Activated CD8-positive, alpha-beta T cell treated with anti-CD3 and anti-CD28 coated beads for 36 hours (primary cell): Measurements from ENCODE around the gene RNASE1. TPM values are rescaled to one million over a fixed set of nuclear protein-coding genes. Genes with fewer than 3 reads are reported as not detected.

Experiments
- ATAC-seq: fragments of 200-7000 bp; cut with Tn5 transposase; one replicate; pipeline ENCODE4 v1.10.0; 2021; ENCODE audit warnings: mild to moderate bottlenecking, moderate library complexity
- CTCF ChIA-PET: fragments of 350-600 bp; sonication (Branson Sonifier 250); formaldehyde crosslinking; loops from one replicate; lab custom pipeline; 2021; ENCODE audit warnings: antibody characterized with exemption; lab: Charles Lee
- POLR2A ChIA-PET: fragments of 350-600 bp; sonication (Branson Sonifier 250); formaldehyde crosslinking; loops from one replicate; lab custom pipeline; 2021; ENCODE audit warnings: antibody characterized with exemption; lab: Charles Lee
- DNase-seq: peaks from one replicate; pipeline ENCODE4 v3.0.0-alpha.2; 2020
- H3K27ac Mint-ChIP-seq: one replicate; pipeline ENCODE4 v1.8.0; 2021; ENCODE audit warnings: mild to moderate bottlenecking, mixed read lengths
- H3K27me3 Mint-ChIP-seq: one replicate; pipeline ENCODE4 v1.8.0; 2021; ENCODE audit warnings: mixed read lengths
- H3K36me3 Mint-ChIP-seq: one replicate; pipeline ENCODE4 v1.8.0; 2021; ENCODE audit warnings: low read depth, mixed read lengths
- H3K4me1 Mint-ChIP-seq: one replicate; pipeline ENCODE4 v1.8.0; 2021; ENCODE audit warnings: low read depth, mixed read lengths
- H3K4me3 Mint-ChIP-seq: one replicate; pipeline ENCODE4 v1.8.0; 2021; ENCODE audit warnings: mild to moderate bottlenecking, moderate library complexity, mixed read lengths
- H3K9me3 Mint-ChIP-seq: one replicate; pipeline ENCODE4 v1.8.0; 2021; ENCODE audit warnings: mixed read lengths
- intact Hi-C: fragments of 100-400 bp; cut with micrococcal nuclease; formaldehyde crosslinking; loops from one replicate; pipeline ENCODE4 v1.10.0; 2022
- total RNA-seq, 2 experiments: library from RNA; stranded (reverse); gene quantifications; one replicate each; pipeline ENCODE4 v1.2.3, GENCODE V29; 2021
- TF ChIP-seq, protein P1 (sequence below): fragments of 200-600 bp; IDR thresholded peaks from one replicate; pipeline ENCODE4 v1.8.0; 2022; ENCODE audit warnings: antibody characterized with exemption, mild to moderate bottlenecking

The RNASE1 gene
- not detected for total RNA-seq

DNA sequence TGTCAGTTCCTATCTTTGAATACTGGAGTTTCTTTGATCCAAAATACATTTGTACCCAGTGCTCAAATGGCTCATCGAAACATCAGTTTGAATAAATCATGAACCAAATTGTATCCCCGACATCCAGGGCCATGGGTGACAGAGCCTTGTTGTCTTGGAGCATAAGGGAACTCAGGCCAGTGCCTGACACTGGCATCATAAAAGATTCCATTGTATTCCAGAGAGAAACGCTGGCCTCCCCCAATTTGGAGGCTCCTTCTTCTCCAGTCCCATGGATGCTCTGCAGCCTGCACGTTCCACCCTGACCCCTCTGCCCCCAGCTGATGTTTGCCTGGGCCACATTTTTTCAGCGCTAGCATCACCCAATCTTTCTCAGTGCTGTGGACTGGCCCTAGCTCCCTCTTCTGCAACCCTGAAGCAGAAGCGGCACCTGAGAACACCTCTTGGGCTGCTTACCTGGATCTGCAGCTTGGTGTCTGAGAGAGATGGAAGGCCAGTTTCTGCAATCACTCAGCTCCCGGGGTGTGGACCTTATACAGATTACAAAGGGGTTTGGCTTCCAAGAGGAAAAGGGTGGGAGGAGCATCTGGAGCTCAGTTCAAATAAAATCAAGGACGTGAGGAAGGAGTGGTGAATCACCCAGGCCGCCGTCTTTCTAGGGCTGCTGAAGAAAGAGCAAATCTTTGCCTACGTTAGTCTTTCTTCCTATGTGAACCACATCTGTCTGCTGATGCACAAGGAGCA, at the start of gene RNASE1:
Gene RNASE1, minus strand, starts transcription at position 504 of the 744 bp plus-strand sequence. CDS start 776 bp downstream, outside the sequence.
- POLR2A ChIA-PET, result no interaction called here
- intact Hi-C loops, result no loop called here
- CTCF ChIA-PET, result interaction anchor here (0.9 kb wide), 1 partner anchor 44 kb away, joined by 3 read pairs; no protein-coding TSS in a partner anchor
- no peak within 1 kb of the TSS for H3K27ac Mint-ChIP-seq
- H3K27me3 Mint-ChIP-seq, result peaks cover 2% of the 10 kb centered on the region
- no peak for ATAC-seq
- H3K9me3 Mint-ChIP-seq, result no peaks in the 10 kb centered on the region
- no peak for DNase-seq
- H3K36me3 Mint-ChIP-seq, result no peaks in the 10 kb centered on the region
- TF ChIP-seq, protein P1, sequence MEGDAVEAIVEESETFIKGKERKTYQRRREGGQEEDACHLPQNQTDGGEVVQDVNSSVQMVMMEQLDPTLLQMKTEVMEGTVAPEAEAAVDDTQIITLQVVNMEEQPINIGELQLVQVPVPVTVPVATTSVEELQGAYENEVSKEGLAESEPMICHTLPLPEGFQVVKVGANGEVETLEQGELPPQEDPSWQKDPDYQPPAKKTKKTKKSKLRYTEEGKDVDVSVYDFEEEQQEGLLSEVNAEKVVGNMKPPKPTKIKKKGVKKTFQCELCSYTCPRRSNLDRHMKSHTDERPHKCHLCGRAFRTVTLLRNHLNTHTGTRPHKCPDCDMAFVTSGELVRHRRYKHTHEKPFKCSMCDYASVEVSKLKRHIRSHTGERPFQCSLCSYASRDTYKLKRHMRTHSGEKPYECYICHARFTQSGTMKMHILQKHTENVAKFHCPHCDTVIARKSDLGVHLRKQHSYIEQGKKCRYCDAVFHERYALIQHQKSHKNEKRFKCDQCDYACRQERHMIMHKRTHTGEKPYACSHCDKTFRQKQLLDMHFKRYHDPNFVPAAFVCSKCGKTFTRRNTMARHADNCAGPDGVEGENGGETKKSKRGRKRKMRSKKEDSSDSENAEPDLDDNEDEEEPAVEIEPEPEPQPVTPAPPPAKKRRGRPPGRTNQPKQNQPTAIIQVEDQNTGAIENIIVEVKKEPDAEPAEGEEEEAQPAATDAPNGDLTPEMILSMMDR, result no peak
- H3K4me1 Mint-ChIP-seq, result no peaks in the 10 kb centered on the region
- no peak within 1 kb of the TSS for H3K4me3 Mint-ChIP-seq

DNA sequence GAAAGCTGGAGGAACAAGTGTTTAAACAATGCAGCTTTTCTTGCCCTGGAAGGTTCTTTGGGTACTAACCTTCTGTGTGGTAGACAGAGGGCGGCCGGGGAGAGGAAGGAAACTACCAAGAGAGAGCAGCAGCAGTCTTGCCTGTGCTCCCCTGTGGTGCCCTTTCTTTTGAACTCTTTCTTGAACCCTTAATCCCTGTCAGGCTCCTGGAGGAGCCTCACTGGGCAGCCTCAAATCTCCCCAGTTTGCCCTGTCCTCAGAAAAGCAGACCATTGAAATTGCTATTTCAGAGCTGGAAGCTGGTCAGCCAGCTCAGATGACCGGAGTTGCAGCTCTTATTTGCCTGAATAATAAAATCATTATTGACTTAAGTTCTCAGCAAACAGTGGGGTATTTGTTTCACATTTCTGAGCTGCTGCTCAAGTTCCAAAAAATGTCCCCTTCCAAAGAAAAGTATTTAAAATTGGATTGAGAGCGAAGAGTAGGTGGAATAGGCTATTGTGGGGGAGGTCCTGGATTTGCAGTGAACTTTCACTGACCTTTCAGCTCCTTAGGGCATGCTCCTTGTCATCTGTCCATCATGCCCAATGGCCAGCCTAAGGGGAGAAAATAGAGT, 46.4 kb upstream of the RNASE1 start:
- intact Hi-C loops, result no loop called here
- TF ChIP-seq, protein P1, result no peak
- no peak overlapping the region for H3K4me3 Mint-ChIP-seq
- ATAC-seq, result no peak
- H3K9me3 Mint-ChIP-seq, result no peaks in the 10 kb centered on the region
- no peaks in the 10 kb centered on the region for H3K4me1 Mint-ChIP-seq
- H3K27ac Mint-ChIP-seq, result no peak overlapping the region
- peaks cover 8% of the 10 kb centered on the region for H3K27me3 Mint-ChIP-seq
- H3K36me3 Mint-ChIP-seq, result no peaks in the 10 kb centered on the region
- POLR2A ChIA-PET, result no interaction called here
- CTCF ChIA-PET, result interaction anchor here (1.2 to 3.2 kb wide), 4 partner anchors 9 to 152 kb away, joined by 3 to 21 read pairs (median 6); no protein-coding TSS in a partner anchor
- no peak for DNase-seq

DNA sequence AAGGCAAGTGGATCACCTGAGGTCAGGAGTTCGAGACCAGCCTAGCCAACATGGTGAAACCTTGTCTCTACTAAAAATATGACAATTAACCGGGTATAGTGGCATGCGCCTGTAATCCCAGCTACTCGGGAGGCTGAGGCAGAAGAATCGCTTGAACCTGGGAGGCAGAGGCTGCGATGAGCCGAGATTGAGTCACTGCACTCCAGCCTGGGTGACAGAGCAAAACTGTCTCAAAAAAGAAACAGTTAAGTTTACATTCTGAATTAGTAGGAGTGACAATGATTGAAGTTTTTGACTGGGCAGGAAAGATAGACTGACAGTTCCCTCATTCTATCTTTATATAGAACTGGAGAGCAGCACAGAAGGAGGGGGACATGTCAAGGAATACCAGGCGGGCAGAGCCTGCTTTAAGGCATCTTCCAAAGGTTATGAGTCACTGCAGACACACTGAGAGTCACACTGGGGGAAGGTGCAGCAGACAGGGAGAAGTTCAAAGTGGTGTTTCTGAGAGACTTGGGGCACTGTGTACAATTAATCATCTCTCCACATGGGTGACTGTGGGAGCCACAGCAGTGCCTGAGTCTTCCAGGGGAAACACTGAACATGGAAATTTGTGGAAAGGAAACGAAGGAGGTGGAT, 45.8 kb upstream of the RNASE1 start:
- H3K9me3 Mint-ChIP-seq, result no peaks in the 10 kb centered on the region
- H3K36me3 Mint-ChIP-seq, result no peaks in the 10 kb centered on the region
- POLR2A ChIA-PET, result no interaction called here
- CTCF ChIA-PET, result interaction anchor here (1.6 to 3.2 kb wide), 3 partner anchors 9 to 151 kb away, joined by 3 to 21 read pairs (median 8); no protein-coding TSS in a partner anchor
- no peak for DNase-seq
- H3K4me3 Mint-ChIP-seq, result no peak overlapping the region
- H3K4me1 Mint-ChIP-seq, result no peaks in the 10 kb centered on the region
- H3K27me3 Mint-ChIP-seq, result peaks cover 8% of the 10 kb centered on the region
- intact Hi-C loops, result no loop called here
- ATAC-seq, result no peak
- no peak overlapping the region for H3K27ac Mint-ChIP-seq
- TF ChIP-seq, protein P1, result no peak

DNA sequence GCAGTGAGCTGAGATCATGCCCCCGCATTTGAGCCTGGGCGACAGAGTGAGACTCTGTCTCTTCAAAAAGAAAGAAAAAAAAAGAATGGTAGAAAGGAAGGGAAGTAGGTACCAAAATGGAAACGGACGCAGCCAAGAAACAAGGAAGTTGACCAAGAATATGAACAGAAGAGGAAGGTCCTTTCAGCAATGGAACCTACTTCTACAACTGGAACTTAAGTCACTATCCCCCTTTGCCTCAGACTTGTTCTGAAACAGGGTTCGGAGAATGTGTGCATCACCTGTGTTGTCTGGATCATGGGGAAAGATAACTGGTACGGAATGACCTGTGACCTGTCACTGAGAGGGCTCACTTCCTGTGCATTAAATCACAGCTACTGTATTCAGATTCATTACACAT, 43.9 kb upstream of the RNASE1 start:
- intact Hi-C loops, result no loop called here
- peaks cover 8% of the 10 kb centered on the region for H3K27me3 Mint-ChIP-seq
- H3K4me1 Mint-ChIP-seq, result no peaks in the 10 kb centered on the region
- no peak for ATAC-seq
- no peak overlapping the region for H3K27ac Mint-ChIP-seq
- no peaks in the 10 kb centered on the region for H3K36me3 Mint-ChIP-seq
- H3K4me3 Mint-ChIP-seq, result no peak overlapping the region
- TF ChIP-seq, protein P1, result no peak
- no peak for DNase-seq
- H3K9me3 Mint-ChIP-seq, result no peaks in the 10 kb centered on the region
- ChIA-PET POLR2A (no interaction called here), CTCF (interaction anchor here (1.5 kb wide), 1 partner anchor 11 kb away, joined by 5 read pairs; no protein-coding TSS in a partner anchor)
